UCSD-AML1 (cell line): ENCODE measurements around the gene ZRANB2.

ENCODE experiments used
- DNase-seq: peaks from one replicate; lab custom pipeline; 2025; ENCODE audit not compliant: unreplicated experiment; lab: John Stamatoyannopoulos, UW

ZRANB2 gene, protein sequence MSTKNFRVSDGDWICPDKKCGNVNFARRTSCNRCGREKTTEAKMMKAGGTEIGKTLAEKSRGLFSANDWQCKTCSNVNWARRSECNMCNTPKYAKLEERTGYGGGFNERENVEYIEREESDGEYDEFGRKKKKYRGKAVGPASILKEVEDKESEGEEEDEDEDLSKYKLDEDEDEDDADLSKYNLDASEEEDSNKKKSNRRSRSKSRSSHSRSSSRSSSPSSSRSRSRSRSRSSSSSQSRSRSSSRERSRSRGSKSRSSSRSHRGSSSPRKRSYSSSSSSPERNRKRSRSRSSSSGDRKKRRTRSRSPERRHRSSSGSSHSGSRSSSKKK

GRCh38 chr1:71080739-71081696, at the start of gene ZRANB2:
TSS of gene ZRANB2 (minus strand) at chr1:71081035. CDS start at chr1:71080995, 40 bp downstream.
- DNase-seq = peak; percentile 92

GRCh38 chr1:71128060-71128459, 47.2 kb upstream of the ZRANB2 start:
- no peak for DNase-seq

DNA sequence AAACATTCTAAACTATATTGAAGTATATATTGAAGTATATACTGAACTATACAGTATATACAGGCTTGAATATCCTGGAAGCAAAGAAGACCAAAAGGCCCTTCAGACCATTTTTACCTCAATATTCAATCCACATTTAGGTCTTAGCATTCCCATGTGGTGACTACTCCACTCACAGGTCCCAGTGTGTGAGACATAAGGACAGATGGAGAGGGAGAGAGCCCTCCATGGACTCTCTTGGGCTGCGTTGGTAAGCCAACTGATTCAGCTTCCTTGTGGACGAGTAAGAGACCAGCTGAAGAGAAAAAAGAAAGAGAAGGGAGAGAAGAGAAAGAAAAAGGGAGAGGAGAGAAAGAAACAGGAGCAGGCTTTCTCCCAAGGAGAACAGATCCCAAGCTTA, 37.3 kb upstream of the ZRANB2 start:
- DNase-seq = no peak

- DNase-seq = no peak
Observed at GRCh38 chr1:71116729-71117128, 35.9 kb upstream of the ZRANB2 start.

- DNase-seq = no peak
Observed at GRCh38 chr1:71106658-71107322, 26.0 kb upstream of the ZRANB2 start.

GRCh38 chr1:71104417-71104816, 23.6 kb upstream of the ZRANB2 start:
- no peak for DNase-seq

- no peak for DNase-seq
Observed at GRCh38 chr1:71101839-71102376, 21.1 kb upstream of the ZRANB2 start.

DNA sequence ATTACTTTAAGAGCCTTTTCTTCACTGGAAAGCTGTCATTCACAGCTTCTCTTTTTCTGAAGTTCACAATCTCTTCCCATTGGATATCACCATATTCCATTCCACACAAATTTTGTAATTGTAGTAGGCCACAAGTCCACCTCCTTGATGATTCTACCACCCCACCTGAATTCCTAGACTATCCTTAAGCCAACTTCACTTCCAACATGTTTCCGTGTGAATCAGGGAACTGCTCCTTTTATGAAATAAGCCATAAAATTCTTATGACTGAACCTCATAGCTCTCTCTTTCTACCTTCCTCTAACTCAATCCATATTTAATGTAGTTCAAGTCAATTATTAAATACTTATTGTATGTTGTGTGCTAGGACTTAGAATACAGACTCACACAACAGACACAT, 16.6 kb upstream of the ZRANB2 start:
- no peak for DNase-seq

DNA sequence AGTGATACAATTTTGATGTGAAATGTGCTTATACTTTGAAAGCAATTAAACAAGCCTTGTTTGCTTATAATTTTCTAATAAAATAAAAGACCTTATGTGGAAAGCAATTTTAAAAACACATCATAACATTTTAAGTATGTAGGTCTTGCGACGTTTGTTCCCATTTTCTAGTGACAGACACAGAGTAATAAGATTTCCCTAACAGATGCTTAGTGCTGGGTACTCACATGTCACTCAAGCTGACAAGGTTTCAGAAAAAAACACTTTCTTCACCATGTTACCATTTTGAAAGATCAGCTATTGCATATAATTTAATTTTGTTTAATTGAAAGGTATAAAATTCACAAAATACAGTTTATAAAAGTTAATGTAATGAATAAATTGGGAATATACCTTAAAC, 14.1 kb upstream of the ZRANB2 start:
- no peak for DNase-seq

GRCh38 chr1:71093938-71094337, 13.1 kb upstream of the ZRANB2 start:
- DNase-seq = no peak

GRCh38 chr1:71089536-71090270, 8.9 kb upstream of the ZRANB2 start:
- DNase-seq = no peak

- no peak for DNase-seq
Observed at GRCh38 chr1:71088645-71089287, 7.9 kb upstream of the ZRANB2 start.

- no peak for DNase-seq
Observed at GRCh38 chr1:71087713-71088112, 6.9 kb upstream of the ZRANB2 start.

- DNase-seq = no peak
Observed at GRCh38 chr1:71087060-71087459, 6.2 kb upstream of the ZRANB2 start.

- no peak for DNase-seq
Observed at GRCh38 chr1:71086331-71086730, 5.5 kb upstream of the ZRANB2 start.

- no peak for DNase-seq
Observed at GRCh38 chr1:71083271-71083670, 2.4 kb upstream of the ZRANB2 start.

- peak; percentile 5 for DNase-seq
Observed at GRCh38 chr1:71081697-71082080, 854 bp upstream of the ZRANB2 start.

DNA sequence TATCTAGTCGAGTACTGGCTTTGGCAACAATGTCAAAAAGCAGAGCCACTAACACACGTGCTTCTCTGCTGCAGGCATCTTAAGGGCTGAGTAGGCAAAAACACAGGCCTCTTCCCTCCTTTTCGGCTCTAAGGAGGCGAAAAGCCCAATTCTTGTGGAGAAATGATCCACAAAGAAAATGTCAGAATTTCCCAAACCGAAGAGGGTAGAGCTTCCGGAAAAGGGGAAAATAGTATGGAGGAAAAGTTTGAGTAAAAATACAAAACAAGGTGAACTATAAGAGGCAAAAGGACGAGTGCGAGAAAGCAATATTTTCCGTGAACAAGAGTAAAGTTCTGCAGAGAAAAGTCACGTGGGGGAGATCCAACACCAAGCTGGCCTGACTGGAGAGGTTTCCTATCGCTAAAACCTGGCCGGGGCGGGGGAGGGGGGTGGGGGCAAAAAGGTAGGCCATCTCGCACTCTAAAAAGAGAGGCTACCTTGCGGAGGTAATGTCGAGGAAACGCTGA, 551 bp downstream of the ZRANB2 start:
- DNase-seq = no peak

- DNase-seq = no peak
Observed at GRCh38 chr1:71074681-71075080, 6.2 kb downstream of the ZRANB2 start.

- DNase-seq = no peak
Observed at GRCh38 chr1:71072273-71072672, 8.6 kb downstream of the ZRANB2 start.
